Measurements from ENCODE around the gene ZACN. TPM values are rescaled to one million over a fixed set of nuclear protein-coding genes. Genes with fewer than 3 reads are reported as not detected.

The ZACN gene
- total RNA-seq, 1 experiment from 2014 or later = not detected

DNA sequence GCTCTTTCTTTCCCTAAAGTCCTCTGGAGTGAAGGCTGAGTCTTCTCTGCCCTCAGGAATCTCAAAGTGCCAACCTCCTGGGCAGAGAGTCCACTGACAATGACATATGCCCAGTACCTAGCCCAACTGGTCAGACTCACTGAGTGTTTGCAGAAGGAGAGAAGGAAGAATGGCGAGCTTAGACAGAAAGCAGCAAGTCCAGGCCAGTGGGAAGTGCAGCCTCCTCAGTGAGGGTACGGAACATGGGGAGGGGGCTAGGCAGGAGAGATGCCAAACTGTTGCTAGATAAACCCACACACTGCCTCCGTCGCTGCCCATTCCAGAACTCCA lies 23.9 kb downstream of the ZACN start:
- DNase-seq (ENCODE audit: low spot score) = no peak

DNA sequence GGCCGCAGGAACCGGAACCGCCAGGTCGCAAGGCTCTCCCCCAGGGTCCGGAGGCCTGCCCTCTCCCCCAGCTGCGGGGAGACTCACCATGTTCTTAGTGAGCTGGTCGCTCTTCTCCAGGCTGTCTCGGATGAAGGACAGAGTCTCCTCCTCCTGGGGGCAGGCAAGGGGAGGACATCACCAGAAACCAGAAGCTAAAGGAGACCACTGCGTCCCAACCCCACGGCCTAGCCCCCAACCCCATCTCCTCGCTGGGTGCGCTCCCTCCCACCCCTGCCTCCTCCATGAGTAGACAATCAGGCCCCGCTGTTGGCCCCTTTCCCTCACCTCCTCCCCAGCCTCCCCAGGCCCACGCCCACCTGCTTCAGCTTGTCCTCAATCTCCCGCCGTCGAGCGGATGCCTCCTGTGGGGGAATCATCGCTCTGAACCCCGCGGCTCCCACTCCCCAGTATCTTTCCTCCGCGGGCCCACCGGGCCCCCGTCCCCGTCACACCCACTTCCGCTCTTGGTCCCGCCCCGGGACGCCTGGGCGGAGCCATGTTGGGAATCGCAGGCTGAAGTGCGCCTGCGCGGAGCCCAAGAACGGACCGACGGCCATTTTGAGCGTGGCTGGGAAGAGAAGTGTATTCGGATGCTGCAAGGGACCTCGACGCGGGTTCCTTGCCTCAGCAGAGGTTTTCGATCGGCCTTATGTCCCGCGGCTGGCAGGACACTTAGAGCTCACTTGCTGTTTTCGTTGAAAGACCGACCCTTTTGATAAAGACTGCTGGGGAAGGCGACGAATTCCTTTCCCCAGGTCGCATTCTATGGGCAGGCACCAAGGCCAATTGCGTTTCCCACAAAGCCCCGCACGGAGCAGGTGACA lies 24.5 kb downstream of the ZACN start, which contains the start of gene EXOC7:
Gene EXOC7, minus strand, starts transcription at position 514 of the 866 bp plus-strand sequence. Its CDS starts 95 bp downstream, at position 419.
- DNase-seq (ENCODE audit: low spot score) = peak; percentile 80

DNA sequence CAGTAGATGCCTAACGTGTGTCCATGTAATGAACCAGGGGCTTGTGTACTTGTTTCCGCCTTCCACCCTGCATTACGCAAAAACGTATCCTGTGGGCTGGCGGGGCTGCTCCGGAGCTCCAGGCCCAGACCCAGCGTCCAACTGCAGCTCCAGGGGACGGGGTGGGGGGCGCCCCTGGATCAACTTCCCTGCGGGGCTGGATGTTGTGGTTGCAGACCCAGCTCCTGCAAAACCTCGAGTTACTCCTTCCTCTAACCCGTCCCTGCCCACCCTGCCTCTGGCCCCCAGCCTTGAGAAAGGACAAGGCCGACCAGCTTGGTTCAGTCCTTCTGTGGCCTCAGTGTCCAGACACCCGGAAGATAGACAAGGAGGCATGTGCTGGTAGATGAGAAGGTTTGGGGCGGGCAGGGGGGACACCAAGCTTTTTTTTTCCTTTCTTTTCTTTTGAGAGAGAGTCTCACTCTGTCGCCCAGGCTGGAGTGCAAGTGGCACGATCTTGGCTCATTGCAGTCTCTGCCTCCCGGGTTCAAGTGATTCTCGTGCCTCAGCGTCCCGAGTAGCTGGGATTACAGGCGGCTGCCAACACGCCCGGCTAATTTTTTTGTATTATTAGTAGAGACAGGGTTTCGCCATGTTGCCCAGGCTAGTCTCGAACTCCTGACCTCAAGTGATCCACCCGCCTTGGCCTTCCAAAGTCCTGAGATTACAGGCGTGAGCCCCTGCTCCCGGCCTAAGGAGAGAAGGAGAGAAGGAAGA lies 25.3 kb downstream of the ZACN start:
- DNase-seq (ENCODE audit: low spot score) = no peak

DNA sequence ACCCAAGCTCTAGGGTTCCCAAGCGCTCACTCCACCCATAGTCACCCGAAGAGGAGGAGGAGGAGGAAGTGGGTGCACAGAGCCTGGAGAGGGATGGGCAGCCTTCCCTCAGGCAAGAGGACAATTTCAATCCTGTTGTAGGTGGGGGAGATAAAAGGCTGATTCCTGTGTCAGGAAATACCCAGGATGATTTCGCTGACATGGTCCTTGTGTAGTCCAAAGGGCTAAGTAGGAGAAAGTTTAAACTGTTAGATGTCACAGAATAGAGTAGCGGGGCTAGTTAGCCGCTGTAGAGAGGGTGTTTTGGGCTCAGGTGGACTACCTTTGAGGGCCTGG lies 25.9 kb downstream of the ZACN start:
- DNase-seq (ENCODE audit: low spot score) = no peak

DNA sequence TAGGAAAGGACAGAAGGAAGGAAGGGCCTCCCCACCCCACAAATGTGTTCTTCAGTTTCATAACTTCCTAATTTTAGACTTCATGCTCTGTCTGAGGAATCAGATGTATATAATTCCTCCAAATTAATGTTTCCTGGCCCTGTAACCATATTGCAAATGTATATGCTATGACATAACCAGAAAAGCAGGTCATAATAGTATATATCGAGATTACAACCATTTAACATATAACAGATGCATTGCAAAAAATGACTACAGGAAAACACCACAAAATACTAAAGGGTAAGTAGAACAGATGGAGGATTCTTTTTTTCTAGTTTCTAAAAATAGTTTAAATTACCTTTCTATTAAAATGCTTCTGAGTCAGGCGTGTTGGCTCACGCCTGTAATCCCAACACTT lies 27.7 kb downstream of the ZACN start:
- no peak for DNase-seq (ENCODE audit: low spot score)

DNA sequence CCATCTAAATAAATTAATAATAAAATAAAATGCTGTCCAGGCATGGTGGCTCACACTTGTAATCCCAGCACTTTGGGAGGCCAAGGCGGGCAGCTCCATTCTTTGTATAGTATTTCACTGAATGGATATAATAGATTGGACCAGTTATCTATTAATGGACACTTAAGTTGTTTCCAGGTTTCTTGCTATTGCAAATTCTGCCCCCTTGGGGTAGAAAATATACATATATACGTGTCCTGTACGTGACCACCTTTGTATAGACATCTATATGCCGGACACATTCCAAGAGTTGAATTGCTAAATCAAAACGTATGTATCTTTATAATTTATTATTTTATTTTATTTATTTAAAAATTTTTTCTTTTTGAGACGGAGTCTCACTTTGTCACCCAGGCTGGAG lies 28.5 kb downstream of the ZACN start:
- no peak for DNase-seq (ENCODE audit: low spot score)

DNA sequence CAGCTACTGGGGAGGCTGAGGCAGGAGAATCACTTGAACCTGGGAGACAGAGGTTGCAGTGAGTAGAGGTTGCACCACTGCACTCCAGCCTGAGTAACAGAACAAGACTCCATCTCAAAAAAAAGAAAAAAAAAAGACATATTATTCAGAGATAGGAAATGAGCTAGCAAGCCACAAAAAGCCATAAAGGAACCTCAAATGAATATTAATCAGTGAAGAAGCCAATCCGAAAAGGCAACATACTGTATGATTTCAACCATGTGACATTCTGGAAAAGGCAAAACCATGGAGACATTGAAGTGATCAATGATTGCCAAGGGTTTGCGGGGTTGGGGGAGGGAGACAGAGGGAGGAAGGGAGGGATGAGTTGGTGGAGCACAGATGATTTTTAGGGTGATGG lies 33.0 kb downstream of the ZACN start:
- no peak for DNase-seq (ENCODE audit: low spot score)

DNA sequence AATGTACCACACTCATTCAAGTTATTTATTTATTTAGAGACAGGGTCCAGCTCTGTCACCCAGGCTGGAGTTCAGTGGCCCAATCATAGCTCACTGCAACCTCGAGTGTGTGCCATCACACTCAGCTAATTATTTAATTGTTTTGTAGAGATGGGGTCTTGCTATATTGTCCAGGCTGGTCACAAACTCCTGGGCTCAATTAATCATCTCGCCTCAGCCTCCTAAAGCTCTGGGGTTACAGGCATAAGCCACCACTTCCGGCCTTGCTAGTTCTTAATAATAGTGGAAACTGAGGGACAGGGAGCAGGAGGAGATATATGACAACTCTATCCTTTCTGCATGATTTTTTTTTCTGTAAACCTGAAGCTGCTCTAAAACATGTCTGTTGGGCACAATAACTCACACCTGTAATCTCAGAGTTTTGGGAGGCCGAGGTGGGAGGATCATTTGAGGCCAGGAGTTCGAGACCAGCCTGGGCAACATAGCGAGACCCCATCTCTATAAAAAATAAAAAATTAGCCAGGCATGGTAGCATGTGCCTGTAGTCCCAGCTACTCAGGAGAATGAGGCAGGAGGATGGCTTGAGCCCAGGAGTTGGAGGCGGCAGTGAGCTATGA lies 36.3 kb downstream of the ZACN start:
- no peak for DNase-seq (ENCODE audit: low spot score)

DNA sequence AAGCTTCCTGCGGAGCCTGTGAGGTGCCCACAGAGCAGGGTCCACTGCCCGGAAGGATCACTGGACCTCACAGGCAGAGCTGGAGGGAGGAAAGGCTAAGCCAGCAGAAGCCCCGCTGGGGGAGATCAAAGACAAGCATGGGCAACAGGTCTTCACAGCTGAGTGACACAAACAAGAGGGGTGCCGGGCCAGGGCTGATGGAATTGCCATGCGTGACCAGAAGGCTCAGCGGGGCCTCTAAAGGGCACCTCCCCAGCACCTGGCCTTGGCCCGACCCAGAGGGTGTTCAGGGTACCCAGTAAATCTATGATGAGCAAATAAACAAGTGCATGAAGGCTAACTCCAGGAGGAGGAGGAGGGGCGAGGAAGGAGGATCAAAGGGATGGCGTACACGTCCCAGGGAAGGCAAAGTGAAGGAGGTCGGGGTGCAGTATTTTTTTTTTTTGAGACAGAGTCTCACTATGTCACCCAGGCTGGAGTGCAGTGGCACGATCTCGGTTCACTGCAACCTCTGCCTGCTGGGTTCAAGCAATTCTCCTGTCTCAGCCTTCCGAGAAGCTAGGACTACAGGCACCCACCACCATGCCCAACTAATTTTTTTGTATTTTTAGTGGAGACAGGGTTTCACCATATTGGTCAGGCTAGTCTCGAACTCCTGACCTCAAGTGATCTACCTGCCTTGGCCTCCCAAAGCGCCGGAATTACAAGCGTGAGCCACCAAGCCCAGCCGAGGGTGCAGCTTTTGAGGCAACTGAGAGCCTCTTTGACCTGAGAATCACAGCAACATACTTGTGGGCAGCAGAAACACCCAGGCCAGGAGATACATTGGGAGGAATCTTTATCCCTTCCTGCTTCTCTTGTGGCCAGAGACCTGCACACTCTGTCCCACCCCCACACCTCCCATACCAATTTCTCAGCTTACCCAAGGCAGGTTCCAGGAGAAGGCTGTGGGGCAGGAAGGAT lies 40.7 kb downstream of the ZACN start:
- no peak for DNase-seq (ENCODE audit: low spot score)

DNA sequence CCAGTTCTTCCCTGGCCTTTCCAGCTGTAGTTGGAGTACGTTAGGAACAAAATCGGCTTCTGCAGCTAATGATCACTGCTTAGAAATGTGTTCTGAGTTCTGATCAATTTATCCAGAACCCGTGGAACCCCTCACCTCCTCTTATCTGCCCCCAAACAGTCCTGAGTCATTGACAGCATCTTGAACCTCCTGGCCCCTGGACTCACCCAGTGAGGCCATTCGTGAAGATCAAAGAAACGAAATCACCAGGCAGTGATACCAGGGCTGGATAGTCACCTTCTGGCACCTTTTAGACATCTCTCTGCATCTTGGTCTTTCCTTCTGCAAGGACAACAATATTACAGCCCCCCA lies 41.7 kb downstream of the ZACN start:
- no peak for DNase-seq (ENCODE audit: low spot score)

DNA sequence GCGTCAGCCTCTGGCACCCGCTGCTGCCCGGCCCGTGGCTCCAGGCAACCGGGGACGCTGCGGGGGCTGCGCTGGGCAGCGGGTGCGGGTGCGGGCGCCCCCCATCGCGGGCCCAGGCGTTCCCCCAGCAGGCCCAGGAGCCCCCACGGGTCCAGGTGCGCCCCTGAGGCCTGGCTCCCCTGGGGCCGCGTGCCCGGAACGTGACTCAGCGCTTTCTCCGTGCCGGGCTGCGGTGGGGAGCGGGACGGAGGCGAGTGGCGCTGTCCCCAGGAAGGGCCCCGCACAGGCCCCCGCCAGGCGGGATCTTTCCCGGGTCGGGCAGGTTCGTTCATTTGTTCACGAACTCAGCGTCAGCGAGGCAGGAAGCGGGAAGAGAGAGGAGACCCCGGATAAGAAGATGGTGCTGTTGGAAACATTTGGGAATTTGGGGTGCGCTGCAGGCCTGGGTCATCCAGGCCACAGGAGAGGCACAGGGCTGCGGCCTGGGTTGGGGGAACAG lies 43.0 kb downstream of the ZACN start:
- no peak for DNase-seq (ENCODE audit: low spot score)

DNA sequence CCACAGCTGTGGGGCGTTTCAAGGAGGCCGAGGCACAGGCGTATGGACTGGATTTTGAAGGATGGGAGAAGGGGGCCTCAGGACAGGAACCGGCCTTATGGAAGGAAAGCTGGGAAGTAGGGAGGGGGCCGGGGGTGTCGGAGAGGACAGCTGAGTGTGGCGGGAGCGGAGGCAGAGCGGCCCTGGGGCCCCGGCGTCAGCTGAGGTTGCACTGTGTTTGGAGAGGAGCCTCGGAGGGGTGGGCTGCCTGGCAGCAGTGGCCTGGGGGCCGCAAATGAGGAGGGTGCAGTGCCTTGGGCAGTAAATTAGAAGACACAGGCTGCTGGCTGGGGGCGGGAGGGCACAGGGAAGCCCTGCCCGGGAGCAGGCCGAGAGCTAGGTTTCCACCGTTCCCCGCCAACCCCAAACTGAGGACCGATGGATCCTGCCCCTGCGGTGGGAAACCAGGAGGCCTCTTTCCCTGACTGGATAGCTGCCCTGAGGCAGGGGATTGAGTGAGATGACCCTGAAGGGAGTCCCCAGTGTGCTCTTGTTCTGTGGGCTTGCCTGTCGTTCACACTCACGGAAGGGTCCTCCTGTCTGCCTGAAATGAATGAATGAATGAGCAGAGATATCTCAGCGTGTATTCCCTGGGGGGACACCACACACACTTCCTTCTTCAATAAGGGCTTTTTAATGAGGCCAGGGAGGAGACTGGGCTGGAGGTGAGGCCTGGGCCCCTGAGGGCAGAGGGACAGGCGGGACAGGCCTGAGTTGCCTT lies 43.6 kb downstream of the ZACN start:
- DNase-seq (ENCODE audit: low spot score) = no peak

DNA sequence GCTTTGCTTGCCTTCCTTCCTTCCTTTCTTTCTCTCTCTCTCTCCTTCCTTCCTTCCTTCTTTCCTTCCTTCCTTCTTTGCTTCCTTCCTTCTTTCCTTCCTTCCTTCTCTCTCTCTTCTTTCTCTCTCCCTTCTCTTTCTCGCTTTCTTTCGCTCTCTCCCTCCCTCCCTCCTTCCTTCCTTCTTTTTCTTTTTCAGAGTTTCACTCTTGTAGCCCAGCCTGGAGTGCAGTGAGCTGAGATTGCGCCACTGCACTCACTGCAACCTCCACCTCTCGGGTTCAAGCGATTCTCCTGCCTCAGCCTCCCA lies 44.2 kb downstream of the ZACN start:
- DNase-seq (ENCODE audit: low spot score) = no peak

DNA sequence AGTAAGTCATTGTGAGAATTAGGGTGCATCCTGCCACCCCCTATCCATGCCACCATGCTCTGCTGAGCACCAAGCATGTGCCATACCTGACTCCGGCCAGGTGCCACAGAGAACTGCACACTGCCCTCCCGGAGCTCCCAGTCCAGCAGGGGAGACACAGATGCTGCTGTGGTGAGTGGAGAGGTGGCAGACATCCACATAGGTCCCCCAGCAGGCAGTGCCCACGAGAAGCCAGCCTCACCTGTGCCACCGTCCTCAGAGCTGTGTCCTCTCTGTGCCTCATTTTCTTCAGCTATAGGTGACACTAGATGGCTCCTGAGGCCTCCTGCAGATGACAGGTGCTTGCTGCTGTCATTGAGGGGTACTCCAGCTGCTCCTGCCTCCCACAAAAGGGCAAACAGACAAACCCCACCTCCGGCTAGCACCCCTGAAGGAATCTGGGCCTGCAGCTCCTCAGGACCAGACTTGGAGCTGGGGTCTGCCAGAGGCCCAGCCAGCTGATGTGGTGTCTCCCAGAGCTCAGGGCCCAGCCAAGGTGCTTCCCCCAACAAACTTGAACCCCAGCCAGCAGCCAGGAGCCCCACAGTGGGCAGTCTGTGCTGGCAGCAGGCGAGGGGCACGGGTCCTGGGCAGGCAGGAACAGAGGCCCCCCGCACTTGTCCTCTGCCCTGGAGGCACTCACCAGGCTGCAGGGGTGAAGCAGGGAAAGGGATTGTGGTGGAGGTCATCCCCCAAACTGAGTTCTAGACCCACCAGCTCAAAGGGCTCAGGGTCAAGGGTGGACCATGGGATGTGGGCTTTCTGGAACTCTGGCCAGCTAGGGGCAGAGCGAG lies 45.0 kb downstream of the ZACN start:
- DNase-seq (ENCODE audit: low spot score) = no peak

DNA sequence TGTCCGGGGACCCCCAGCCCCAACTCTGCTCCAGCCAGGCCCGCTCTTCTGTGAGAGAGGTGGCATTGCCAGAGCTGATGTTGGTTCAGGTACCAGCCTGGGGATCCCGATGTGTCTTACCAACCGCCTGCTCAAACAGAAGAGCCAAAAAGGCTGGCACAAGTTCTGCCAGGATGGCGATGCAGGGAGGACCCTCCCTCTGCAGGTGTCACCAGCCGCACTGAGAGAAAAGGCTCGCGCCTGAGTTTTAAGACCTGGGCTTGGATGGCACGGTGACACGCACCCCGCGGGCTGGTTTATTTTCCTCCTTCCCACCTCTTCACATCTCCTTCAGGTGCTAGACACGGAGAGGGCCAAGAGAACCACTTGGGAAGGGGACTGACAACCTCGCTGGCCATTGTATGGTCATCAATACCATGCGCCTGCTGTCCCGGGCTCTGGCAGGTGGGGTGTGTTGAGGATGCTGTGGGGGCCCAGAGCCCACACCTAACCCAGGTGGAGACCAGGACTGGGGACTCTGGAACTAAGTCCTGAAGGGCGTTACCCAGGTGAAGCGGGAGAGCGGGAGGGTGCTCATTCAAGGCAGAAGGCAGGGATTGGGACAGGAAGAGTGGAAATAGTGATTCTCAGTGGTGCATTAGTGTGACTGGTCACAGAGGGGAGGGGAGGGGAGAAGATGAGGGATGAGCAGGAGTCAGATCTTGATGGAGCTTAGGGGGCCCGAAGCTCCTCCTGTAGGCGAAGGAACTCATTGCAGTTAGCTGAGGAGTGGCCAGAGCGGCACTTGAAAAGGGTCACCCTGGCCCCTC lies 45.8 kb downstream of the ZACN start:
- DNase-seq (ENCODE audit: low spot score) = peak; percentile 24

DNA sequence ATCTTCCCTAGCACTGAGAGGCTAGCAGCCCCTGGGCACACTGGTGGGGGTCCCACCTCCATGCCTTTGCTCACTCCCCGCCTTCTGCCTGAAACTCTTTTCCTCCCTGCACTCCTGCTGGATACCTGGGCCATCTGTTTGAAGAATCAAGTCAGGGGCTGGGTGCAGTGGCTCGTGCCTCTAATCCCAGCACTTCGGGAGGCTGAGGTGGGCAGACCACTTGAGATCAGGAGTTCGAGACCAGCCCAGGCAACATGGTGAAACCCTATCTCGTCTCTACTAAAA lies 46.4 kb downstream of the ZACN start:
- DNase-seq (ENCODE audit: low spot score) = no peak

DNA sequence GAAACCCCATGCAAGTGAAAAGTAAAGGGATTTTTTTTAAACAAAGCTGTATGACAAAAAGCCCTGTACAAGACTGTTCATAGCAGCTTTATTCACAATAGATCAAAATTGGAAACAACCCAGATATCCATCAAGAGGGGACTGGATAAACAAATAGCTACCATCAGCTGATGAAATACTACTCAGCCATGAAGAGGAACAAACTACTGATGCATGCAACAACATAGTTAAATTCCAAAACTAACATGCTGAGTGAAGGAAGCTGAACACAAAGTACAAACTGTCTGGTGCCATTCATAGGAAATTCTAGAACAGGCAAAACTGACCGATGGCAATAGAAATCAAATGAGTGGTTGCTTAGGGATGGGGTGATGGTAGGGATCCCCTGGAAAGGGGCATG lies 46.9 kb downstream of the ZACN start:
- DNase-seq (ENCODE audit: low spot score) = no peak

DNA sequence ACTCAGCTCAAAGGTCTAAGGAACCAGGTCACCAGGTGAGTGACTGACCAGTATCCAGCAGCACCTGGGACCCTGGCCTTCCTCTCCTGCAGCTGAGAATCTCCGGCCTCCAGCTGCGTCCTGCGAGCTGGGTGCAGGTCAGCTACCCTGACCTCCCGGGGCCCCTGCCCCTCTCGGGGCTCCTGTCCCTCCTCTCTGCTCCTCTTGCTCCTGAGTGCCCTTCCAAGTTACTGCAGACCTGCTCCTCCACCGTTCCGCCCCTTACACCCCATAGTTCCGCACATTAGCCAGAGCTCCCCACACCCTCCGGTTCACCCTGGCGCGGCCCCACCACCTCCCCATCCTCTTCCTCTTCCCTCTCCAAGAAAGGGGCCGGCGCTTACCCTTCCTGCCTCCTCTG lies 51.5 kb downstream of the ZACN start:
- DNase-seq (ENCODE audit: low spot score) = no peak

DNA sequence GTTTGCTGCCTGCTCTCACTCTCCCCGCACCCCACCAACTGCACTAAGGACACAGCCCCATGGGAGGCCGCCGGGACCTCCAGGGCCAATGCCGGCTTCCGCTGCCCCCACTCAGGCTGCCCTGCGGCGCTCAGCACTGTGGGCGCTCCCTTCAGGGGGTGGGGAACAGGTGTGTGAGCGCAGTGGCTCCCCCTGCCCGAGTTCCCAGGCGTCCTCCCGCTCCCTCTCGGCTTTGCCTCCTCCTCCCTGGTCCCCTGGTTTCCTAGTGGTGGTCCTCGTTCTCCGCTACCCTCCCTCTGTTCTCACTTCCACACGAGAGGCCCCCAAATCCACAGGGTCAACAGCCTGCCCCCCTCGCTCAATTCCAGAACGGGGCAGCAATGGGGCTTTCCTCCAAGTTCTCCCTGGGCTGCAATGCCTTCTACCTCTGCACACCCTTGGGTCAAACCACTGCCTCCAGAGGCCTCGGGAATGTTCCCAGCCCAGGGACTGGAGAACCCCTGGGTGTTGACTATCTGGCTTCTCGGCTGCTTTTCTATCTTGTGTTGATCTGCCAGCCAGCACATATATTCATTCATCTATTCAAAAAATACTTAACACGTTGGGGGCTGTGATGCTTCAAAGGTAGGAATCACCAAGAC lies 52.2 kb downstream of the ZACN start:
- no peak for DNase-seq (ENCODE audit: low spot score)

Measured in A172 (cell line).